ENCODE results near the gene FAM234B.

FAM234B gene

DNA sequence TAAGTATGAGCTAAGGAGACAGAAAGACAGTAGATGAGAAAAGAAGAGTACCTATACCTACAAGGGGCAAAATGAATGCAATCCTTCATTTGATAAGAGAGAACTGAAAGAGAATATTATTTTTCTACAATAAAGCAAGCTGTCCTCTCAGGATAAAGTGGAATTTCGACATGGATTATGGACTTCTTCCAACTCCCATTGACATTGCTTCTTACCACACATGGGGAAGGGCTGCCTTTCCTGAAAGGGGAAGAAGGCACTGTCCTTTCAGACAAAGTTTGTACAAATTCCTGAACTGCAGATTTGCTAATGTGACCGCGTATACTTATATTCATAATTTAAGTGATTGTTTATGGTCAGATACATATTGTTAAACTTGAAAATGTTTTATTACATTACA, 39.8 kb upstream of the FAM234B start:
- intact Hi-C loops (cut with micrococcal nuclease): no loop called here
- Mint-ChIP-seq H3K27me3 (peaks cover 2% of the 10 kb centered on the region), H3K27ac (no peak overlapping the region)

GRCh38 chr12:13004986-13005385, 39.2 kb upstream of the FAM234B start:
- Mint-ChIP-seq H3K4me1 (ENCODE audit: low read depth) (peaks cover 33% of the 10 kb centered on the region), H3K27ac (no peak overlapping the region), H3K4me3 (no peak overlapping the region), H3K9me3 (no peaks in the 10 kb centered on the region), H3K27me3 (peaks cover 2% of the 10 kb centered on the region), H3K36me3 (ENCODE audit: low read depth) (peaks cover 22% of the 10 kb centered on the region)
- intact Hi-C loops (cut with micrococcal nuclease): no loop called here

More for the DNA sequence above, 39.8 kb upstream of the FAM234B start:
- peaks cover 39% of the 10 kb centered on the region for H3K4me1 Mint-ChIP-seq (ENCODE audit: low read depth)
- H3K4me3 Mint-ChIP-seq: no peak overlapping the region
- H3K9me3 Mint-ChIP-seq: no peaks in the 10 kb centered on the region
- peaks cover 27% of the 10 kb centered on the region for H3K36me3 Mint-ChIP-seq (ENCODE audit: low read depth)

DNA sequence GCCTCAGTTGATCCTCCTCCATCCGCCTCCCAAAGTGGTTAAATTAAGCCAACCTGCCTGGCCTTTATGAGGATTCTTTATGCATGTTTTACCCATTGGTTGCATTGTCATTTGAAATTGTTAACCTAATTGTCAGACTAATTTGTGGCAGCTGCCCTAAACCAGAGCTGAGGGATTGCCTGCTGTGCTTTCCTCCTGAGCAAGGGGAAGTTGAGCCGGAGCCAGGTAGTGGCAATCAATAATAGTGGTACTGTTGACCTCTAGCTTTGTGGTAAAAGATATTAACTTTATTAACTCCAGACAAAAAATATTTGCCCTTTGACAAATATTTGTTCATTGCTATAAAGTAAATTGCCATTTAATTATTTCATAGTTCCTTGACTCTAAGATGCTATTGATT, 38.5 kb upstream of the FAM234B start:
- no peak overlapping the region for H3K4me3 Mint-ChIP-seq
- intact Hi-C loops (cut with micrococcal nuclease): no loop called here
- H3K27ac Mint-ChIP-seq: no peak overlapping the region
- no peaks in the 10 kb centered on the region for H3K9me3 Mint-ChIP-seq
- peaks cover 32% of the 10 kb centered on the region for H3K4me1 Mint-ChIP-seq (ENCODE audit: low read depth)
- peaks cover 18% of the 10 kb centered on the region for H3K36me3 Mint-ChIP-seq (ENCODE audit: low read depth)
- H3K27me3 Mint-ChIP-seq: peaks cover 3% of the 10 kb centered on the region

- Mint-ChIP-seq H3K36me3 (ENCODE audit: low read depth) (peaks cover 3% of the 10 kb centered on the region), H3K27ac (peak overlapping the region; percentile 68), H3K4me3 (no peak overlapping the region), H3K9me3 (no peaks in the 10 kb centered on the region), H3K4me1 (ENCODE audit: low read depth) (peaks cover 25% of the 10 kb centered on the region), H3K27me3 (peaks cover 3% of the 10 kb centered on the region)
- intact Hi-C loops (cut with micrococcal nuclease): no loop called here
Measured at GRCh38 chr12:13007496-13008233, 36.5 kb upstream of the FAM234B start.

GRCh38 chr12:13008741-13009380, 35.3 kb upstream of the FAM234B start:
- intact Hi-C loops (cut with micrococcal nuclease): no loop called here
- H3K27me3 Mint-ChIP-seq: peaks cover 3% of the 10 kb centered on the region

GRCh38 chr12:13011098-13011497, 33.1 kb upstream of the FAM234B start:
- intact Hi-C loops (cut with micrococcal nuclease): no loop called here
- peaks cover 3% of the 10 kb centered on the region for H3K27me3 Mint-ChIP-seq

More at GRCh38 chr12:13008741-13009380, 35.3 kb upstream of the FAM234B start:
- Mint-ChIP-seq H3K4me1 (ENCODE audit: low read depth) (peaks cover 27% of the 10 kb centered on the region), H3K36me3 (ENCODE audit: low read depth) (no peaks in the 10 kb centered on the region), H3K4me3 (no peak overlapping the region), H3K27ac (no peak overlapping the region), H3K9me3 (no peaks in the 10 kb centered on the region)

GRCh38 chr12:13022851-13023271, 21.3 kb upstream of the FAM234B start:
- H3K4me3 Mint-ChIP-seq: no peak overlapping the region
- no peak overlapping the region for H3K27ac Mint-ChIP-seq
- peaks cover 17% of the 10 kb centered on the region for H3K4me1 Mint-ChIP-seq (ENCODE audit: low read depth)
- H3K36me3 Mint-ChIP-seq (ENCODE audit: low read depth): no peaks in the 10 kb centered on the region
- intact Hi-C loops (cut with micrococcal nuclease): loop anchor here (5.0 kb wide), 1 partner anchor 184 kb away; no protein-coding TSS in a partner anchor
- no peaks in the 10 kb centered on the region for H3K27me3 Mint-ChIP-seq
- no peaks in the 10 kb centered on the region for H3K9me3 Mint-ChIP-seq

More at GRCh38 chr12:13011098-13011497, 33.1 kb upstream of the FAM234B start:
- H3K36me3 Mint-ChIP-seq (ENCODE audit: low read depth): no peaks in the 10 kb centered on the region
- no peaks in the 10 kb centered on the region for H3K9me3 Mint-ChIP-seq
- no peak overlapping the region for H3K4me3 Mint-ChIP-seq
- H3K27ac Mint-ChIP-seq: no peak overlapping the region
- H3K4me1 Mint-ChIP-seq (ENCODE audit: low read depth): peaks cover 15% of the 10 kb centered on the region

GRCh38 chr12:13023811-13024530, 20.2 kb upstream of the FAM234B start:
- H3K4me3 Mint-ChIP-seq: no peak overlapping the region
- H3K27ac Mint-ChIP-seq: no peak overlapping the region
- intact Hi-C loops (cut with micrococcal nuclease): loop anchor here (5.0 kb wide), 1 partner anchor 183 kb away; no protein-coding TSS in a partner anchor

DNA sequence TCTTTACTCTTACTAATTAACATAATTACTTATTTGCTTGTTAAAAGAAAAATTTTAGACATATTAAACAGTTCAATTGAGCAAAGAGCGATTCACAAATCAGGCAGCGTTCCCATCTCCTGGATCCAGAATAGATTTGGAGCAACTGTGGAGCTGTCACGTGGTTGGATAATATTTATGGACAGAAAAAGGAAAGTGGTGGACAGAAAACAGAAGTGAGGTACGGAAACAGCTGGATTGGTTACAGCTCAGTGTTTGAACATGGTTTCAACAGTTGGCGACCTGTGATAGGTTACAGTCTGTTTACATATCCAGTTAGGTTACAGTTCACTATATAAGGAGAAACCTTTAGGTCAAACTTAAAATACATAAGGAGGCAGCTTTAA, 19.7 kb upstream of the FAM234B start:
- Mint-ChIP-seq H3K36me3 (ENCODE audit: low read depth) (no peaks in the 10 kb centered on the region), H3K27ac (no peak overlapping the region), H3K9me3 (no peaks in the 10 kb centered on the region), H3K4me3 (no peak overlapping the region), H3K4me1 (ENCODE audit: low read depth) (peaks cover 18% of the 10 kb centered on the region), H3K27me3 (no peaks in the 10 kb centered on the region)
- intact Hi-C loops (cut with micrococcal nuclease): loop anchor here (5.0 kb wide), 1 partner anchor 183 kb away; no protein-coding TSS in a partner anchor

More at GRCh38 chr12:13023811-13024530, 20.2 kb upstream of the FAM234B start:
- Mint-ChIP-seq H3K36me3 (ENCODE audit: low read depth) (no peaks in the 10 kb centered on the region), H3K9me3 (no peaks in the 10 kb centered on the region), H3K27me3 (no peaks in the 10 kb centered on the region), H3K4me1 (ENCODE audit: low read depth) (peaks cover 18% of the 10 kb centered on the region)

- peak overlapping the region; percentile 52 for H3K27ac Mint-ChIP-seq
- intact Hi-C loops (cut with micrococcal nuclease): no loop called here
- H3K4me3 Mint-ChIP-seq: no peak overlapping the region
- H3K4me1 Mint-ChIP-seq (ENCODE audit: low read depth): peaks cover 18% of the 10 kb centered on the region
- no peaks in the 10 kb centered on the region for H3K9me3 Mint-ChIP-seq
- no peaks in the 10 kb centered on the region for H3K36me3 Mint-ChIP-seq (ENCODE audit: low read depth)
- H3K27me3 Mint-ChIP-seq: no peaks in the 10 kb centered on the region
Measured at GRCh38 chr12:13026286-13026685, 17.9 kb upstream of the FAM234B start.

DNA sequence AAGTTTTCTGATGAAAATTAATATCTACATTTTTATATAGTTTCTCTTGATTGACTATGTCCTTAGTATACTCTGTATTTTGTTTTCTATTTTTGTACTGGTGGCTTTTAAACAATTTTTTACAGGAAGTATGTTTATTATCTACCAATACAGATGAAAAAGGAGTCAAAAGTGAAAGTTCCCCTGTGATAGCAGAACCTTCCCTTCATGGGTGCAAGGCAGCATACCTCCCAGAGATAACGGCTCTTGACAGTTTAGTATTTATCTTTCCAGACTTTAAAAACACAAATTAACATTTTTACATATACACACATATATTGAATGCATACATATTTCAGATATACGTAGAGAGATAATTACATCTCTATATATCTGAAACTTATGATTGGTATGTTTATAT, 17.1 kb upstream of the FAM234B start:
- H3K4me1 Mint-ChIP-seq (ENCODE audit: low read depth): peaks cover 18% of the 10 kb centered on the region
- no peak overlapping the region for H3K27ac Mint-ChIP-seq
- H3K36me3 Mint-ChIP-seq (ENCODE audit: low read depth): no peaks in the 10 kb centered on the region
- intact Hi-C loops (cut with micrococcal nuclease): no loop called here
- no peaks in the 10 kb centered on the region for H3K27me3 Mint-ChIP-seq
- H3K4me3 Mint-ChIP-seq: no peak overlapping the region
- no peaks in the 10 kb centered on the region for H3K9me3 Mint-ChIP-seq

DNA sequence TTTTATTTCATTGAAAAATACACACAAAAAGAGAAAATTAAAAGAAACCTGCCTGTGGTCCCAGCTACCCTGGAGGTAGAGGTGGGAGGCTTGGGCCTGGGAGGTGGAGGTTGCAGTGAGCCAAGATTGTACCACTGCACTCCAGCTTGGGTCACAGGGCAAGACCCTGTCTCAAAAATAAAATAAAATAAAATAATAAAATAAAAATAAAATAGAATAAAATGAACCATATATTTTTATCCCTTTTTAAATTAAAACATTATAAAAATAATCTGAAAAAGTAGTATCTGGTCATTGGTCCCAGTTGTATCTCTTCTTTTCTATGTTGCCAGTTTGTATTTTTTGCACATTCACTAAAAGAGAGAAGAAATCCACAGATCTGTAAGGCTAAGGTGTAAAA, 16.7 kb upstream of the FAM234B start:
- Mint-ChIP-seq H3K9me3 (no peaks in the 10 kb centered on the region), H3K27ac (no peak overlapping the region), H3K4me3 (no peak overlapping the region), H3K4me1 (ENCODE audit: low read depth) (peaks cover 18% of the 10 kb centered on the region), H3K27me3 (no peaks in the 10 kb centered on the region), H3K36me3 (ENCODE audit: low read depth) (no peaks in the 10 kb centered on the region)
- intact Hi-C loops (cut with micrococcal nuclease): no loop called here

DNA sequence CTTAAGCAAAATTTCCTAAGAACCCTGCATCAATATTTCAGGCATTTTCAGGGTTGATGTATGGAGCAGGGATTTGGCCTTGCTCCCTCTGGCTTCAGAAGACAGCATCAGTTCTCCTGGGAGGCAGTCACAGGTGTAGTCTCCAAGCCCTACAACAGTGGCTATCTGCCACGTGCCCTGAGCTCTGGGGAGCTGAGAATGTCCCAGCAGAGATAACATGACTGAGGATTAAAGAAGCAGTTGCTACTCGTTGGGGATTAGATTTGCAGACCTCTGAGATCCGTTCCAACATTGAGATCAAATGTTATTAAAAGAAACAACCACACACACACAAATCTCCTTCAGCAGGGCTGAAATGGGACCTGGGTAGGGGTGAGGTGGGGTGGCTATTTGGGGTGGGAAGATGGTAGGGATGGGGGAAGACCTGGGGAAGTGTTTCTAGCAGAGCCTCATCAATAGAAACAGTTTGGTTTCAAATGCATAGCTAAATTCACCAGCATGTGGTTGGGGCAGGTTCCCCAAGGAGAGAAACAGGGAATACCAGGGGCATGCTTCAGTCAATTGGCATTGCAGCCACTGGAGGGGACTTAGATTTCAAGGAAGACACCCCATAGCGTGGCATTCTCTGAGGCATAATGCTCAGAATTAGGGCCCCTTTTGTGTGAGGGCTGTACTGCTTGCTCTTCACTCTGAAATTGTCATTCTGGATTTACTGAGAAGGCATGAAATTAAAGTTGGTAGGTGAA, 15.2 kb upstream of the FAM234B start:
- H3K27ac Mint-ChIP-seq: no peak overlapping the region
- intact Hi-C loops (cut with micrococcal nuclease): no loop called here
- H3K9me3 Mint-ChIP-seq: no peaks in the 10 kb centered on the region
- no peak overlapping the region for H3K4me3 Mint-ChIP-seq
- no peaks in the 10 kb centered on the region for H3K36me3 Mint-ChIP-seq (ENCODE audit: low read depth)
- peaks cover 18% of the 10 kb centered on the region for H3K4me1 Mint-ChIP-seq (ENCODE audit: low read depth)
- no peaks in the 10 kb centered on the region for H3K27me3 Mint-ChIP-seq
